Measurements from ENCODE around the gene ROBO1.
"Not testable (repeated sequence)": the region's sequence is repeated elsewhere in the genome, so short reads cannot be mapped to it uniquely, and the experiment has no call there.

The ROBO1 gene

DNA sequence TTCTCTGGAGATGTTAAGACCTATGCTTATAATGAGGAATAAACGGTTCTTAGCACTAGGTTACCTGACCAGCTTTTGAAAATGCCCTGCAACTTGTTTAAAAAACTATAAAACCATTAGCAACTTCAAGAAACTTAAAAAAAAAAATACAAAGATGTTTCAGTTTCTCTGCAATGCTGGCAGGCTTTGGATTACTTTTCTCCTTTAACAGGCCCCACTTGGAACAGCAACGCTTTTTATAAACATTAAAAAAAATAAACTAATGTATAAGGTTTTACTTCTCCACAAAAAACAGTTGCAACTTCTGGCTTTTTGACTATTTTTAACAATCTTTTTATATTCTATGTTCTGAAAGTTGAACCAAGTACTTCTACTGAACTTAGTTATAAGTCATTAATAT lies 1006.7 kb downstream of the ROBO1 start:
- TF ChIP-seq, protein P1, sequence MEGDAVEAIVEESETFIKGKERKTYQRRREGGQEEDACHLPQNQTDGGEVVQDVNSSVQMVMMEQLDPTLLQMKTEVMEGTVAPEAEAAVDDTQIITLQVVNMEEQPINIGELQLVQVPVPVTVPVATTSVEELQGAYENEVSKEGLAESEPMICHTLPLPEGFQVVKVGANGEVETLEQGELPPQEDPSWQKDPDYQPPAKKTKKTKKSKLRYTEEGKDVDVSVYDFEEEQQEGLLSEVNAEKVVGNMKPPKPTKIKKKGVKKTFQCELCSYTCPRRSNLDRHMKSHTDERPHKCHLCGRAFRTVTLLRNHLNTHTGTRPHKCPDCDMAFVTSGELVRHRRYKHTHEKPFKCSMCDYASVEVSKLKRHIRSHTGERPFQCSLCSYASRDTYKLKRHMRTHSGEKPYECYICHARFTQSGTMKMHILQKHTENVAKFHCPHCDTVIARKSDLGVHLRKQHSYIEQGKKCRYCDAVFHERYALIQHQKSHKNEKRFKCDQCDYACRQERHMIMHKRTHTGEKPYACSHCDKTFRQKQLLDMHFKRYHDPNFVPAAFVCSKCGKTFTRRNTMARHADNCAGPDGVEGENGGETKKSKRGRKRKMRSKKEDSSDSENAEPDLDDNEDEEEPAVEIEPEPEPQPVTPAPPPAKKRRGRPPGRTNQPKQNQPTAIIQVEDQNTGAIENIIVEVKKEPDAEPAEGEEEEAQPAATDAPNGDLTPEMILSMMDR (IDR thresholded peaks at IDR 0.05): no peak
- no peak for TF ChIP-seq ZFX (IDR thresholded peaks at IDR 0.05; ENCODE audit: borderline replicate concordance)
- H3K27ac ChIP-seq: no peak overlapping the region

DNA sequence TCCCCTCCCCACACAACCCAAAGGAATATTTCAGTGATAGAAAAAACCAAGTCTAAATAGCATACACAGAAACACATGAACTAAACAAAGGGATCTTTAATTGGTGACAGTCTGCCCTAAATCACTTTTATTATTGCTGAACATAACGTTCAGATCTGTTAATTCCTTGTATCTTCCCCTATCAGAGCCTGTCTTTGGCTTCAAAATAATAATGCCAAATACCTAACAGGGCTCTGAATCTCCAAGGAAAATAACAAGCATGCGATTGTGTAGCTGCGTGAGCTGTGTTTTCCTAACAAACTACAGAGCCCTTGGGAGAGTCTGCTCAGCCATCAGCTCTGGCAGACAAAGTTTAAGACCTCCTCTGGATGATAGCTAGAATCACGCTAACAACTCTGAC lies 1010.1 kb downstream of the ROBO1 start:
- TF ChIP-seq ZFX (IDR thresholded peaks at IDR 0.05; ENCODE audit: borderline replicate concordance): no peak
- TF ChIP-seq, protein P1 (IDR thresholded peaks at IDR 0.05): no peak
- H3K27ac ChIP-seq: no peak overlapping the region

DNA sequence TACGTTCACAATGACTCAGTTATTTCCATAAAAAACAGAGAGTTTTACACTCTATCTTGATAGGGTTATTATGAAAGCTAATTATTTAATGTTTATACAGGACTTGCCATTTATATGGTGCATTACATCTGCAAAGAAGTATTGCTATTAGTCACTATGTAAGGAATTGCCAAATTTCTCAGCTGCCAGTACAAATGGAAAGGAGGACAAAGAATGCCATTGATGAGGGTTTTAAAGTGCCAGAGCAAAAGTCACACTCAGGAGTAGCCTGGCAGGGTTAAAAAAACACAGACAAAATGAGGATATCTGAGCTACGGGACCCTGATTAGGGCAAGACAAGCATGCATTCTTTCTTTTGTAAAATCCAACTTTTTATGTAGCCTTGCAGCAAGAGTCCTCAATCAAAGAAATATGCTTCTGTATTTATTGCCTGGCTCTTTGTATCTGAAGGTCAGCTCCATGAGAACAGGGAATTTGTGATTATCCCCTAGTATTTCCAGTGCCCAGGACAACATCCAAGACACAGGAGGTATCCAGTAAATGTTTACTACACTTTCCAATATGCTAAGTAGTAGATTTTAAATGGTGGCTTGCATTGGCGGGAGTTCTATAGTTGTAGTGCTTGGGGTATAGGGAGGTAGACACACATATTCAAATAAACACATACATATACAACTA lies 1013.6 kb downstream of the ROBO1 start:
- H3K27ac ChIP-seq: no peak overlapping the region
- no peak for TF ChIP-seq ZFX (IDR thresholded peaks at IDR 0.05; ENCODE audit: borderline replicate concordance)
- TF ChIP-seq, protein P1 (IDR thresholded peaks at IDR 0.05): no peak

DNA sequence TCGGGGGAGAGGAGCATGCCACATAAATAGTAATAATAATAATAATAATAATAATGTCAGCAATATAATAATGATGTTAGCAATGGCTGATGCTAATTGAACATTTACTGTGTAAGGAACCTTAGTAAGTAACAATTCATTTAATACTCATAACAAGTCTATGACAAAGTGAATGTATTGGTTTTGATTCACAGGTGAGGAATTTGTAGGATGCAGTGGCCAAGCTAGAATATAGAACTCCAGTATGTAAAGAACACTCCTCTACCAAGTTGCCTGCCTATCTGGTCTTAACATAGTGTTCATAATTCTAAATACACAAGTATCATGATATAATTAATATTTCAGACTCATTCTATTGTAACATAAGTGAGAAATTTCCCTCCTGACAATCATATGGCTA lies 1016.5 kb downstream of the ROBO1 start:
- H3K27ac ChIP-seq: no peak overlapping the region
- no peak for TF ChIP-seq ZFX (IDR thresholded peaks at IDR 0.05; ENCODE audit: borderline replicate concordance)
- TF ChIP-seq, protein P1 (IDR thresholded peaks at IDR 0.05): no peak

DNA sequence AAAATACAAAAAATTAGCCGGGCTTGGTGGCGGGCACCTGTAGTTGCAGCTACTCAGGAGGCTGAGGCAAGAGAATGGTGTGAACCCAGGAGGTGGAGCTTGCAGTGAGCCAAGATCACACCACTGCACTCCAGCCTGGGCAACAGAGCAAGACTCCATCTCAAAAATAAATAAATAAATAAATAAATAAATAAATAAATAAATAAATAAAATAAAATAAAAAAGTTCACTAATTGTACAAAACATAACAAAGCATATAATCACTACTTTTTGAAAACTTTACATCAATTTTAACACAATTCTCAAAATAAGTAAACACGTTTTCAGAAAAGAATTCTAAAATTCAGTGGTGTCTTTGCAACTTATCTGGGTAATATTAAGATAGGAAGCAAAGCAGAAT lies 1017.5 kb downstream of the ROBO1 start:
- not testable (repeated sequence) for H3K27ac ChIP-seq

DNA sequence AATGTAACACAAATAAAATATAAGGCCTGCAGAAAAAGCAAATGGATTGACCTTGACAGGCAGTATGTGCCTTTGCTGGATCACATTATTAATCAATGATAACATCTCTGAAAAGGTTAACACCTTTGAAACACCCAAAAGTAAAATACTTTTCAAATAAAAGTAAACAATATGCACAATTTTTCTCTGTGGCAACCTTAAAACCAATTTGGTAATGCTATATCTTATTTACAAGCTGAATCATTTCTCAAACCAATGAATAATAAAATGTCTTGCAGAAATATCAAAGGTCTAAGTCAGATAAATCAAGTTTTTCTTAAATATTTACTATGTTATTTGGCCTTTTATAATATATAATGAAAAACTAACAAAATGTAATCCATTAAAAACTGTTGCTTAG lies 1018.7 kb downstream of the ROBO1 start:
- TF ChIP-seq, protein P1 (IDR thresholded peaks at IDR 0.05): no peak
- TF ChIP-seq ZFX (IDR thresholded peaks at IDR 0.05; ENCODE audit: borderline replicate concordance): no peak
- H3K27ac ChIP-seq: no peak overlapping the region

DNA sequence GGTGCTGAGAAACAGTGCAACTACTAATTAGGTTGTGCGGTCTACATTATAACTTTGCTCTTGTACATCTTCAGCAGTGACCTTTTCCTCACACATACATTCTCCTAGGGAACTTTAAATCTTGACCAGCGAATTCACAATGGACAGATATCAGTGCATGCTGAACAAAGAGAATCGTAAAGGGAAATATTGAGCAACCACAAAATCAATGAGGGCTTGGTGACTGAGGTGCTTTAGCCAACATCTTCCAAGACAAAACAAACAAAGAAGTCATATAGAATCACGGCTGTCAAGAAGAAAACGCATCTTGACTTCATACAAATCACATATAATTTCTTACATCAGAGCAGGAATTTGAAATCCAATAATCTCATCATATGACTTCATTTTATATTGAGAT lies 1022.0 kb downstream of the ROBO1 start:
- TF ChIP-seq, protein P1 (IDR thresholded peaks at IDR 0.05): no peak
- no peak for TF ChIP-seq ZFX (IDR thresholded peaks at IDR 0.05; ENCODE audit: borderline replicate concordance)
- H3K27ac ChIP-seq: no peak overlapping the region

DNA sequence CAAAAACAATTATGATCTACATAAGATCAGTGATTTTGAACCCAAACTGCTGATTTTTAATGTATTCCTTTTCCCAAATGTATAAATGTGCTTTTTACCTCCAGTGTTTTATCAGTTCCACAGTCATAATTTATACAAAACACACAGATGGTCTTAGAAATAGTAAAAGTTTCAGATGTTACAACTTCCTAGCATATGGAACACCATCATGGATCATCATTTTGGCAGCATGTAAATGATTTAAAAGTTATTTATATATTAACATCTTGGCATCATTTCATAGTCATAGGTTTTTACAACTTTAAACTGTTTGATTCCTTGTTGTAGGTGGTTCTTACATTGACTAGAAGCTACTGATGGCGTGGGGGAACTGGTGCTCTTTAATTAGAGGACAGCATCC lies 1025.3 kb downstream of the ROBO1 start:
- no peak overlapping the region for H3K27ac ChIP-seq
- TF ChIP-seq, protein P1 (IDR thresholded peaks at IDR 0.05): no peak
- TF ChIP-seq ZFX (IDR thresholded peaks at IDR 0.05; ENCODE audit: borderline replicate concordance): no peak
